SU-DHL-6 (cell line): ENCODE measurements around the gene MACROH2A2.
A peak's percentile ranks its signal among the peaks of the same experiment; 100 is the strongest.

Source experiments
- H2AFZ ChIP-seq: fragments of 200-600 bp; sonication (generic); 2 replicates; pipeline ENCODE4 v1.6.1; 2014; ENCODE audit warnings: low read depth, mild to moderate bottlenecking, moderate library complexity, mixed read lengths, antibody characterized with exemption, low read length; ENCODE audit not compliant: severe bottlenecking
- H3F3A ChIP-seq: fragments of 200-600 bp; shearing (Covaris generic); 2 replicates; pipeline ENCODE4 v1.6.0; 2016; ENCODE audit warnings: antibody characterized with exemption, mild to moderate bottlenecking; ENCODE audit not compliant: insufficient read depth
- H3K27ac ChIP-seq: fragments of 200-600 bp; sonication (generic); 2 replicates; pipeline ENCODE4 v1.5.1; 2016; ENCODE audit warnings: low read depth, mild to moderate bottlenecking, low read length, moderate library complexity, mixed read lengths
- H3K27me3 ChIP-seq: fragments of 200-600 bp; sonication (generic), shearing (Covaris generic); 2 replicates; pipeline ENCODE4 v1.6.0; 2014; ENCODE audit warnings: mild to moderate bottlenecking, low read length
- H3K36me3 ChIP-seq: fragments of 200-600 bp; sonication (generic); 2 replicates; pipeline ENCODE4 v1.6.1; 2014; ENCODE audit warnings: mild to moderate bottlenecking, low read length, mixed read lengths
- H3K4me2 ChIP-seq: fragments of 300-600, 200-600 bp; shearing (Covaris generic), sonication (generic); 2 replicates; pipeline ENCODE4 v1.6.0; 2014; ENCODE audit warnings: low read length, low read depth, mild to moderate bottlenecking; ENCODE audit not compliant: poor library complexity, severe bottlenecking
- H3K4me3 ChIP-seq: fragments of 200-600 bp; sonication (generic); 2 replicates; pipeline ENCODE4 v1.5.1; 2014; ENCODE audit warnings: antibody characterized with exemption, low read length, mild to moderate bottlenecking, mixed read lengths; ENCODE audit not compliant: insufficient read depth, poor library complexity, severe bottlenecking
- H3K79me2 ChIP-seq: fragments of 200-600 bp; sonication (generic); 2 replicates; pipeline ENCODE4 v1.6.1; 2014; ENCODE audit warnings: mild to moderate bottlenecking, low read length, moderate library complexity; ENCODE audit not compliant: insufficient read depth
- H3K9ac ChIP-seq: fragments of 200-600 bp; sonication (generic); 2 replicates; pipeline ENCODE4 v1.7.0; 2014; ENCODE audit warnings: mild to moderate bottlenecking, low read length
- H3K9me2 ChIP-seq: fragments of 200-600 bp; sonication (generic); replicated peaks from 2 replicates; pipeline ENCODE4 v1.6.1; 2014; ENCODE audit warnings: low read length; ENCODE audit not compliant: insufficient read depth
- H3K9me3 ChIP-seq: fragments of 200-600 bp; sonication (generic); 2 replicates; pipeline ENCODE4 v1.6.1; 2014; ENCODE audit warnings: low read length, mixed read lengths; ENCODE audit not compliant: insufficient read depth
- H4K20me1 ChIP-seq: fragments of 200-600 bp; sonication (generic); 2 replicates; pipeline ENCODE4 v1.6.1; 2014; ENCODE audit warnings: low read depth, mild to moderate bottlenecking, antibody characterized with exemption, low read length, moderate library complexity, mixed read lengths
- EZH2phosphoT487 ChIP-seq: fragments of 200-600 bp; sonication (generic), shearing (Covaris generic); conservative IDR thresholded peaks from 2 replicates; pipeline ENCODE4 v1.6.1; 2018; ENCODE audit warnings: mild to moderate bottlenecking, antibody characterized with exemption, low read length, moderate library complexity, mixed read lengths
- TF ChIP-seq, protein P1 (sequence below): fragments of 200-600 bp; sonication (generic); IDR thresholded peaks from one replicate; pipeline ENCODE4 v1.5.1; 2017; ENCODE audit warnings: antibody characterized with exemption, mild to moderate bottlenecking, low read length, moderate library complexity; ENCODE audit not compliant: insufficient read depth, poor library complexity, severe bottlenecking

MACROH2A2 gene

DNA sequence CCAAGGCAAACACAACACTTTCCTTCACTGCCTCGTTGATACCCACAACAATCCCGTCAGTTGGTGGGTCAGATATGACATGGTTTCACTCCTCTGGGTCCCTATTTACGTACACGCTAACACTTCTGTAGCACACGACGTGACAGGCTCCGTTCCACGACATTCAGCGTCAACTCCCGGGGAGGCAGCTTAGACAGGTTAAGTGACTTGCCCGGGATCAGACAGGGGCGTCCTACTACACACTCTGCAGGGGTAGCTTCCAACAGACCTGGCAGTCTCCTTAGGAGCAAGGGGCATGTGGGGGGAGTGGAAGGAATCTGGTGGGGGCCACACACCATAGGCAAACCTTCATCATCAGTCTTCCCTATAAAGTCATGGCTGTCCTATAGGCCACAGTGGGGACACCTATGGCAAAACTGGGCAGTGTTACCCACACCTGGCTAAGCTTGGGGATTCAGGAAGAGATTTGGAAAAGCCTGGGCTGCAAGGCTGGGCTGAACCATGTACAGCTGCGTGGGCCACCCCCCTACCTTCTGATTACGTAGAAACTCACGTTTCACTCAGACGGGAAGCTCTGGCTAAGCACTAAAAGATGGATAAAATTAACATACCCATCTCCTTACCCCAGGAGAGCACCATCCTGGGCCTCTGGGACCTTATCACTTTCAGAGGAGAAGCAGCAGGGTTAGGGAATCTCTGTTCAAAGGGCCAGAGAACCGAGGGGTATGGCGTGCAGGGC, 91.9 kb downstream of the MACROH2A2 start:
- no peaks in the 10 kb centered on the region for H3K9me3 ChIP-seq
- H3F3A ChIP-seq, result peaks cover 8% of the 10 kb centered on the region
- H3K9me2 ChIP-seq, result no peaks in the 10 kb centered on the region
- H3K4me2 ChIP-seq, result peak overlapping the region; percentile 69
- H3K4me3 ChIP-seq, result peak overlapping the region; percentile 60
- no peak for TF ChIP-seq EZH2phosphoT487
- TF ChIP-seq, protein P1, sequence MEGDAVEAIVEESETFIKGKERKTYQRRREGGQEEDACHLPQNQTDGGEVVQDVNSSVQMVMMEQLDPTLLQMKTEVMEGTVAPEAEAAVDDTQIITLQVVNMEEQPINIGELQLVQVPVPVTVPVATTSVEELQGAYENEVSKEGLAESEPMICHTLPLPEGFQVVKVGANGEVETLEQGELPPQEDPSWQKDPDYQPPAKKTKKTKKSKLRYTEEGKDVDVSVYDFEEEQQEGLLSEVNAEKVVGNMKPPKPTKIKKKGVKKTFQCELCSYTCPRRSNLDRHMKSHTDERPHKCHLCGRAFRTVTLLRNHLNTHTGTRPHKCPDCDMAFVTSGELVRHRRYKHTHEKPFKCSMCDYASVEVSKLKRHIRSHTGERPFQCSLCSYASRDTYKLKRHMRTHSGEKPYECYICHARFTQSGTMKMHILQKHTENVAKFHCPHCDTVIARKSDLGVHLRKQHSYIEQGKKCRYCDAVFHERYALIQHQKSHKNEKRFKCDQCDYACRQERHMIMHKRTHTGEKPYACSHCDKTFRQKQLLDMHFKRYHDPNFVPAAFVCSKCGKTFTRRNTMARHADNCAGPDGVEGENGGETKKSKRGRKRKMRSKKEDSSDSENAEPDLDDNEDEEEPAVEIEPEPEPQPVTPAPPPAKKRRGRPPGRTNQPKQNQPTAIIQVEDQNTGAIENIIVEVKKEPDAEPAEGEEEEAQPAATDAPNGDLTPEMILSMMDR, result no peak
- no peak overlapping the region for H2AFZ ChIP-seq
- H3K79me2 ChIP-seq, result peaks cover 23% of the 10 kb centered on the region
- no peaks in the 10 kb centered on the region for H4K20me1 ChIP-seq
- peak overlapping the region; percentile 81 for H3K9ac ChIP-seq
- H3K27me3 ChIP-seq, result no peaks in the 10 kb centered on the region
- H3K27ac ChIP-seq, result peak overlapping the region; percentile 87
- no peaks in the 10 kb centered on the region for H3K36me3 ChIP-seq

DNA sequence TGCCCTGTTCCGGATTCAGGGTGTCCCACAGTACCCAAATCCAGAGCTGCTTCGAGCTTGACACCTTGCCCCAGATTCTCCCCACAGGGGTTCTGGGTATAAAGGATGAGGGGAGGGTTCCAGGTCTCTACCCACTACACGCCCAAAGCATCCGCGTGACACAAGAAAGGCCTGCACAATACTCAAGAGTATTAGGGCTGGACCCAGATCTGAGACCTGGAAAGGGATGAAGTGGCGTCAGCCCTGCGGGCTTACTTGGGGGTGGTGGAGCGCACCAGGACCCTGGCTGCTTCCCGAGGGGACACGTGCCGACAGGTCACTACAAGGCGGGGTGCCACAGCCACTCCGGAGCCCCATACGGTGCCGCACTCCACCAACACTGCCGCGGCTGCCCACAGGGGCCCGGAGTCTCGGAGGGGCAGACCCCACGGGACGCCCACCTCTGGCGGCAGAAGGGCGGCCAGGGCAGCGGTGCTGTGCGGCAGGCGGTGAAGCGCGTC, 92.6 kb downstream of the MACROH2A2 start:
- H4K20me1 ChIP-seq, result no peaks in the 10 kb centered on the region
- H3K79me2 ChIP-seq, result peaks cover 25% of the 10 kb centered on the region
- H3K9ac ChIP-seq, result peak overlapping the region; percentile 81
- peak overlapping the region; percentile 87 for H3K27ac ChIP-seq
- no peak for TF ChIP-seq EZH2phosphoT487
- TF ChIP-seq, protein P1, result no peak
- peak overlapping the region; percentile 33 for H2AFZ ChIP-seq
- H3K9me3 ChIP-seq, result no peaks in the 10 kb centered on the region
- H3K9me2 ChIP-seq, result no peaks in the 10 kb centered on the region
- peaks cover 12% of the 10 kb centered on the region for H3F3A ChIP-seq
- peak overlapping the region; percentile 60 for H3K4me3 ChIP-seq
- H3K36me3 ChIP-seq, result peaks cover under 1% of the 10 kb centered on the region; the same call in 1 of the 2 replicates
- peak overlapping the region; percentile 69 for H3K4me2 ChIP-seq
- H3K27me3 ChIP-seq, result no peaks in the 10 kb centered on the region

DNA sequence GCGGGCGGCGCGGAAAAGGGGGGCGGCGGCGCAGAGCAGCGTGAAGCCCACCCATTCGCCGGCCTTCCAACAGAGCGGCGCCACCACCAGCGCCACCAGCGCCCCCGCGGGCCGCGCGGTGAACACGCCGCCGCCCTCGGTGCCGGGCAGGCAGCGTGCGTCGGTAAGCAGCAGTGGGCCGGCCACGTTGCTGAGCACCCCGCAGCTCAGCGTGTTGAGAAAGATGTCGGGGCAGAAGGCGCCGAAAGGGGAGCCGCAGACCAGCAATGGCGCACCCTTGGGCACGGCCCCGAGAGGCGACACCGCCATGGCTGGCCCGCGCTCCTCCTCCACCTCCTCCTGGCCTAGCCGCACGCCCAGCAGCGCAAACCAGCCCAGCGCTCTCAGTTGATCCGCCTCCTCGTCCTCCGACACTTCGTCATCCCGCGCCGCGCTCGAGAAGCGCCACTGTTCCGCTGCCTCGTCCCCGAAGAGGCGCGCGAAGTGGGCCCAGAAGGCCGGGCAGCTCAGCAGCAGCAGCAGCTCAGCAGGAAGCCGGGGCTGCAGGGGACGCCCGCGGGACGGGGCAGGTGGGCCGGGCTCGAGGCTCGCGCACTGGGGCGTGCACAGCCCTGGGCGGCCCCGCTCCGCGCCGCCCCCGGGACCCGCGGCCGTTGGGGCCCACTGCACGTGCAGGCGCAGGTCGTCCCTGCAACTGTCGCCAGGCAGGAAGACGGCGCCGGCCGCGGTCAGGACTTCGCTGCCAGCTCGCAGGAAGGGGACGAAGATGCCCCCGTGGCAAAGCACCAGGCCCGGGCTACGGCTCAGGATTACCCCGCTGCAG, 93.2 kb downstream of the MACROH2A2 start:
- peak overlapping the region; percentile 81 for H3K9ac ChIP-seq
- peak overlapping the region; percentile 87 for H3K27ac ChIP-seq
- H3K36me3 ChIP-seq, result peaks cover 5% of the 10 kb centered on the region; the same call in 1 of the 2 replicates
- peak overlapping the region; percentile 43 for H2AFZ ChIP-seq
- peak overlapping the region; percentile 69 for H3K4me2 ChIP-seq
- H4K20me1 ChIP-seq, result no peaks in the 10 kb centered on the region
- H3K9me3 ChIP-seq, result no peaks in the 10 kb centered on the region
- peaks cover 28% of the 10 kb centered on the region for H3K79me2 ChIP-seq
- H3K4me3 ChIP-seq, result peak overlapping the region; percentile 60
- TF ChIP-seq EZH2phosphoT487, result no peak
- TF ChIP-seq, protein P1, result peak; percentile 36
- no peaks in the 10 kb centered on the region for H3K27me3 ChIP-seq
- peaks cover 13% of the 10 kb centered on the region for H3F3A ChIP-seq
- H3K9me2 ChIP-seq, result no peaks in the 10 kb centered on the region
